Skeletal muscle satellite cell (primary cell): ENCODE measurements around the gene RAB11FIP4.

Source experiments
- H3K27me3 ChIP-seq: 2 replicates; pipeline ENCODE4 v1.7.0; 2013; ENCODE audit warnings: low read length; ENCODE audit not compliant: control insufficient read depth, insufficient read depth
- H3K36me3 ChIP-seq: 2 replicates; pipeline ENCODE4 v1.7.0; 2013; ENCODE audit warnings: mild to moderate bottlenecking, control low read depth, low read length; ENCODE audit not compliant: insufficient read depth
- H3K4me1 ChIP-seq: 2 replicates; pipeline ENCODE4 v1.7.0; 2013; ENCODE audit warnings: low read length; ENCODE audit not compliant: control insufficient read depth, insufficient read depth
- H3K4me2 ChIP-seq: 2 replicates; pipeline ENCODE4 v1.7.0; 2013; ENCODE audit warnings: mild to moderate bottlenecking, low read length
- H3K4me3 ChIP-seq: 2 replicates; pipeline ENCODE4 v1.7.0; 2013; ENCODE audit warnings: low read length
- H3K9ac ChIP-seq: 2 replicates; pipeline ENCODE4 v1.7.0; 2013; ENCODE audit warnings: mild to moderate bottlenecking, low read depth, low read length, moderate library complexity
- H3K9me3 ChIP-seq: replicated peaks from 2 replicates; pipeline ENCODE4 v1.7.0; 2013; ENCODE audit warnings: mild to moderate bottlenecking, control low read depth, low read length

Gene RAB11FIP4

DNA sequence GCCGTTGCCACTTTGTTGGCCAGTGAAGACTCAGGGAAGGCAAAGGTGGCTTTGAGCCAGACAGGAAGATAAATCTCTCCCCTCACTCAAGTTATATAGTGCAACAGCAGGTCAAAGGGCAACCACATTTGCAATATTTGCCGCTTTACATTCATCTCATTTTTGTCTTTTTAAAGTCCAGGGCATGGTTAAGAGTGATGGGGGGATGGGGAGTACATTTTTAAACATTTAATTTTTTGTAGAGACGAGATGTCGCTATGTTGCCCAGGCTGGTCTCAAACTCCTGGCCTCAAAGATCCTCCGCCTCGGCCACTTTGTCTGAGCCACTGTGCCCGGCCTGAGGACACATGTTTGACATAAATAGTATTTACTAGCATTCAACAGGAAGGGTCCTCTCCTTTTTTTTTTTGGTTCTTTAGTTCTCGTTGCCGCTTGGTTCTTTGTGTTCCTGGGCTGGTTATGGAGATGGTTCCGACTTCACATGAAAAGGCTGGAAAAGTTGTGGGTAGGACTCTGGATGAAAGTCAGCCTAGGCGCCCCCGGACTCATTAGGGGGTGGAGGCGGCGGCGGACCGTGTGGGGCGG is 95.7 kb downstream of the RAB11FIP4 start:
- peaks cover 78% of the 10 kb centered on the region for H3K27me3 ChIP-seq
- H3K9me3 ChIP-seq: no peaks in the 10 kb centered on the region
- H3K4me2 ChIP-seq: peak overlapping the region; percentile 83
- H3K4me3 ChIP-seq: peak overlapping the region; percentile 57
- no peaks in the 10 kb centered on the region for H3K36me3 ChIP-seq
- no peak overlapping the region for H3K9ac ChIP-seq
- H3K4me1 ChIP-seq: peaks cover 4% of the 10 kb centered on the region

DNA sequence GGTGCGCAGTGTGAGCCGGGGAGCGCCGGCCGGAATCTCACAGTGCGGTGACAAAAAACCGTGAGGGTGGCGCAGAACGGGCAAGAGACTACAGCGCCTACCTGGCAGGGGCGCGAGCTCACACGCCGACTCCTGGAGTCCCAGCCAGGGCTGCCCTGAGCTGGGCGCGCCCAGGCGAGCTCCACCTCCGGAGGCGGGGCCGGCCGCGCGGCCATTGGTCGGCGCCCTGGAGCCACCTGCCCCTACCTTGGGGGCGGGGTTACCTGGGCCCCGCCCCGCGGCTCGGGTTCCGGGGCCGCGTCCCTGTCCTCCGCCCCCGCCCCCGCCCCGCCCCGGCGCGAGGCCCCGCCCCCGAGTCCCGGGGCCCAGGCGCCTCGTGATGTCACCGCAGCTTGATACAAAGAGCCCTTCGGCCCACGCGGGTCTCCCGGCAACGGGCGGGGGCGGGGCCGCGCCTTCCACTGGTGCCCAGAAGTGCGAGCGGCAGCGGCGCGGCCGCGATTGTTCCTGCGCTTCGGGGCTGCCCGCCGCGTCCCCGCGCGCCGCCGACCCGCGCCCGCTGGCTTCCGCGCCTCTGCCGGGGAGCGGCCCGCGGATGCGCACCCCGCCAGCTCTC is 96.3 kb downstream of the RAB11FIP4 start:
- Histone ChIP-seq H3K9ac (no peak overlapping the region), H3K4me2 (peak overlapping the region; percentile 83), H3K9me3 (no peaks in the 10 kb centered on the region), H3K36me3 (no peaks in the 10 kb centered on the region), H3K4me3 (peak overlapping the region; percentile 60), H3K27me3 (peaks cover 81% of the 10 kb centered on the region), H3K4me1 (peaks cover 4% of the 10 kb centered on the region)

DNA sequence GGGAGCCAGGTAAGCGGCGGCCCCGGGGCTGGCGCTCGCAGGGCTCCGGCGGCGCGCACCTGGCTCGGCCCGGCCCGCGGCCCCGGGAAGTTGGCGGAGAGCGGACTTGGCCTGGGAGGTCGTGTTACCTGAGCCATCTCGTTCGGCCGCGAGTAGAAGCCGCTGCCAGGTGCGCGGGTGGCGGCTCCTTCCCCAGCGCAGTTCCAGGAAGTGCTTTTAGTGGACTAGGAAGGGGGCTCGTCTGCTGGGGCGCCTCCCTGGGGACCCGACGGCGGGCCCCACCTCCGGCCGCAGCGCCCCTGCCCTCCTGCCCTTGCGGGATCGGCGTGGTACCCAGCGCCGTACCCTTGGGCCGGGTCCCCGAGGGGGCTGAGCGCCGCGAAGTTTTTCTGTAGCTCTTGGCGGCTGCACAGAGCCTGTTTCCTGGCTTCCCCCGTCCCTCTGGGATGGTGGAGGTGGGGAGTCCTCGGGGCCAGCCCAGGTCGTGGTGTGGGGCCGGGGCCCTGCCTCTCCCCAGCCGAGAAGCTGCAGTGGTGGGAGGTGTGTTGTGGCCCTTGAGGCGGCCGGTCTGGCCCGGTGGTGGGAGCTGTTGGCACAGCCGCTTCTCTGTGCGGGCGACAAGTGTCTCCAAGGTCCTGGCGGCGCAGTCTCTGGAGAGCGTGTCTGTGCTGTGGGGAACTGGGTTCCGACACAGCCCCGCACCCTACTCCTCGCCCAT is 96.9 kb downstream of the RAB11FIP4 start:
- Histone ChIP-seq H3K4me1 (peaks cover 4% of the 10 kb centered on the region), H3K9ac (no peak overlapping the region), H3K27me3 (peaks cover 81% of the 10 kb centered on the region), H3K4me2 (peak overlapping the region; percentile 83), H3K36me3 (no peaks in the 10 kb centered on the region), H3K9me3 (no peaks in the 10 kb centered on the region), H3K4me3 (peak overlapping the region; percentile 60)

DNA sequence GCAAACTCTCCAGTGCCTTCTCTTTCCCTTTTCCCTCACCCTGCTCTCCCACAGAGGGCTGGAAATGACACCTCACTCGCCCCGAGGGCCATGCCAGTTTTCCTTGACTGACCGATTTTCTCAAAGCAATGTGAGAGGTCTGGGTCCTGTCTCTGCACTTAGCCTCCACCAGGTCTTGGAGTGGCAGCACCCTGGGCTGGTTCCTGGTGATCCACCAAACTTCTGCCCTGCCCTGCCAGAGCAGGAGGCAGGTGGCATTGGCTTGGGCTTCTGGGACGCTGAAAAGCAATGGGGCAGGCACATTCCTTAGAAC is 97.5 kb downstream of the RAB11FIP4 start:
- H3K4me3 ChIP-seq: no peak overlapping the region
- H3K4me1 ChIP-seq: peaks cover 4% of the 10 kb centered on the region
- H3K36me3 ChIP-seq: no peaks in the 10 kb centered on the region
- no peak overlapping the region for H3K9ac ChIP-seq
- no peak overlapping the region for H3K4me2 ChIP-seq
- H3K27me3 ChIP-seq: peaks cover 77% of the 10 kb centered on the region
- no peaks in the 10 kb centered on the region for H3K9me3 ChIP-seq

DNA sequence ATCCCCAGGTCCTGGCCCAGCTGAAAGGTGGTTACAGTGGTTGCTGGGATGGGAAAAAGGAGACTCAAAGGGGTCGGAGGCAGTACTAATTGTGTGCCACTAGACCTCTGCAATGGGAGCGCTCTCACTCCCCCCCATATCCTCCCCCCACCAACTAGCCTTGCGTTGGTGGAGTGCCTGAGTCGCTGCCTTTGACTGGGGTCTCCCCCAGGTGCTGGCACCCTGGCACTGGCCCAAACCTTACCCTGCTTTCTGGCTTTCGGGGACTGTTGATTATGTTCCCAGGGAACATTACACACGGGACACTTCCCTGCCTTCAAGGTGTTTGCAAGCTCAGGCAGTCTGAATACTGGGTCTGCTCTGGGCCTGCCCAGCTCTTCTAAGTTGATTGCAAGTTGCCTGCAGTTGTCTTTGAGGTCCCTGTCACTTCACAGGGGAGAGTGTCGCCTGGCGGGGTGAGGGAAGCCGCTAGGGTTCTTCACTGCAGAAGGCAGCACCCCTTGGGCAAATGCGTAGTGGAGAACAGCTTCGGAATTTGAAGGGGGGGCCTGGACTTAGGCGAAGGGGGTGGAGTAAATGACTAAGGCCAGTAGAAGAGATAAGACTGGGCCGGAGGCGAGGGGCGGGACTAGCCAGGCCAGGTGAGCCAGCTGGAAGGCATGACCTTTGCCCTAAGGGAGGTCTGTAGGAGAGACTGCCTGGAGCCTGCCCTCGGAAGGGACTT is 98.0 kb downstream of the RAB11FIP4 start:
- peaks cover 4% of the 10 kb centered on the region for H3K4me1 ChIP-seq
- H3K4me3 ChIP-seq: no peak overlapping the region
- no peak overlapping the region for H3K4me2 ChIP-seq
- H3K9me3 ChIP-seq: no peaks in the 10 kb centered on the region
- peaks cover 81% of the 10 kb centered on the region for H3K27me3 ChIP-seq
- H3K9ac ChIP-seq: no peak overlapping the region
- no peaks in the 10 kb centered on the region for H3K36me3 ChIP-seq

DNA sequence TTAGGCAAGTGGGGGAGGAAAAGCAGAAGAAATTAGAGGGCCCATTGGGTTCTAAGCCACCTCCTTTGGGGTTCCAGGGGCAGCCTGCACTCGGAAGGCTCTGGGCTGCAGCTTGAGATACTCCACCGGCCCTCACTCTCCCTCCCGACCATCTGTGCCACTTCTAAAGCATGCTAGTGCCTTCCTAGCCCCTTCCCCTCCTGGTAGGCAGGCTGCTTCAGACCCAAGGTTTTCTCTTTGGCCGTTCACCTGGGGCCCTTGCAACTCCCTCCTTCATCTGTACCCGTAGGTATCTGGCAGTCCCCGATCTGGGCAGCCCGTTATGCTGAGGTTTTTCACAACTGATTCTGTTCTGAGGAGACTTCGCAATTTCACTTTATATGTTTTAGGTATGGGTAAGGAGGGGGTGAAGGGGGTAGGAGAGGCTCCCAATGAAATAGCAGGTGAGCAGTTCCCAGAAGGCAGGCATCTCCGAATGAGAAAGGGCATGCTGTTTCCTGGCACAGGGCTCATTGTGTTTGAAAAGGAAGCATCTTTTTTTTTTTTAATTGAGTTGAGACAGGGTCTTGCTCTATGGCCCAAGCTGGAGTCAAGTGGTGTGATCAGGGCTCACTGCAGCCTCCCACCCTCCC is 98.7 kb downstream of the RAB11FIP4 start:
- Histone ChIP-seq H3K4me3 (no peak overlapping the region), H3K4me1 (peaks cover 4% of the 10 kb centered on the region), H3K4me2 (no peak overlapping the region), H3K36me3 (no peaks in the 10 kb centered on the region), H3K9ac (no peak overlapping the region), H3K27me3 (peaks cover 78% of the 10 kb centered on the region), H3K9me3 (no peaks in the 10 kb centered on the region)

DNA sequence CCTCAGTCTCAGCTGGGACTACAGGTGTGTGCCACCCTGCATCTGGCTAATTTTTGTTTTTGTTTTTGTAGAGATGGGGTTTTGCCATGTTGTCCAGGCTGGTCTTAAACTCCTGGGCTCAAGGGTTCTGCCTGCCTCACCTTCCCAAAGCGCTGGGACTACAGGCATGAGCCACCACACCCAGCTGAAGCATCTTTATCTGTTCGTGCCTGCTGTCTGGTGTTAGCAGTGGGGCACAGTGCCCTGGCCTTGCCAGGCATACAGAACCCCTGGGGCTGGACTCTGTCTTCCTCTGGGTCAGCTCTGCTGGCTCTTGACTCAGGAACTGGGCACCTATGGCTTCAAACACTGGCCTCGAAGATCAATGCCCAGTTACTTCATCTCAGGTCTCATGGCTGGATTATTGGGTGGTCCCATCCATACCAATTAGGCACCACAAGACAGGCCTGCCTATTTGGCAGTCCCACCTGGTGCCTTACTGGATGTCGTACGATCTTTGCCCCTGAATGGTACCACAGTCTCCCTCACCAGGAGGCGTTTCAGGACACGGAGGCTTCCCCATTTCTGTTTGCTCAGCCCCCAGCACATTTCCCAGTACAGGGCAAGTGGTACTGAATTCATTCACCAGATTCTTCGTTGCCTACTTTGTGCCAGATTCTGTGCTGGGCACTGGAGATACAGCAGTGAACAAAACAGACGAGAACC is 99.3 kb downstream of the RAB11FIP4 start:
- H3K9me3 ChIP-seq: no peaks in the 10 kb centered on the region
- H3K4me3 ChIP-seq: no peak overlapping the region
- peaks cover 75% of the 10 kb centered on the region for H3K27me3 ChIP-seq
- no peaks in the 10 kb centered on the region for H3K36me3 ChIP-seq
- H3K9ac ChIP-seq: no peak overlapping the region
- H3K4me2 ChIP-seq: no peak overlapping the region
- peaks cover 4% of the 10 kb centered on the region for H3K4me1 ChIP-seq

DNA sequence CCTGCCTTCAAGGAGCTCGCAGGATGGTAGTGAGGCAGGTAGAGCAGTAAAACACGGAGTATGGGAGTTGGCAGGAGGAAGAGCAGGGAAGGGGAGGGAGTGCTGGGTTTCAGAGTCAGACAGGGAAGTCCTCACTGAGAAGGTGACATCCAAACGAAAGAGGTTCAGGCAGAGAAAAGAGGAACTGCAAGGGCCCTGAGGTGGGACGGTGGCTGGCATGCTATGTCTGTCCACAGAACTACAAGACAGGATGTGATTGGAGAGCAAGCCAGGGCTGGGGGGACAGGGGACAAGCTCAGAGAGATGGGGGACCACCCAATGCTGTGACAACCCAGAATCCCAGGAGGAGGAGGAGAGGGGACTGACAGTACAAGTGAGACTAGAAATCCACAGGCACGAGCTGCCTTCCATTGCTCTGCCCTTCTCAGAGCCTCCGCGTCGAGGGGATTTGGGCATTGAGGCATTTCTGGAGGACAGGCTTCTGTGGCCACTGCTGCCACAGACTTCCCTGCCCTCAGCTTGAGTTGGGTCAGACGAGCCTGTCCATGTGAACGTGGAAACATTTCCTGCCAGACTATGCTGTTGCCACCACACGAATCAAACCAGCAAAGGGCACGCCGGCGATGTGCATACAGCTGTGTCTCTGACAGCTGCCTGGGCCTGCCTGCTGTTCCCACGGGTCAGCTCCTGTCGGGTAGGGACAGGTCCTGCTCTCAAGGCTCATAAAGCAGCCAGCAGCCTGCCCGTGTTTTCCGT is 100.1 kb downstream of the RAB11FIP4 start:
- peaks cover 78% of the 10 kb centered on the region for H3K27me3 ChIP-seq
- H3K4me1 ChIP-seq: peaks cover 4% of the 10 kb centered on the region
- H3K4me2 ChIP-seq: no peak overlapping the region
- H3K9ac ChIP-seq: no peak overlapping the region
- H3K36me3 ChIP-seq: no peaks in the 10 kb centered on the region
- no peak overlapping the region for H3K4me3 ChIP-seq
- no peaks in the 10 kb centered on the region for H3K9me3 ChIP-seq

DNA sequence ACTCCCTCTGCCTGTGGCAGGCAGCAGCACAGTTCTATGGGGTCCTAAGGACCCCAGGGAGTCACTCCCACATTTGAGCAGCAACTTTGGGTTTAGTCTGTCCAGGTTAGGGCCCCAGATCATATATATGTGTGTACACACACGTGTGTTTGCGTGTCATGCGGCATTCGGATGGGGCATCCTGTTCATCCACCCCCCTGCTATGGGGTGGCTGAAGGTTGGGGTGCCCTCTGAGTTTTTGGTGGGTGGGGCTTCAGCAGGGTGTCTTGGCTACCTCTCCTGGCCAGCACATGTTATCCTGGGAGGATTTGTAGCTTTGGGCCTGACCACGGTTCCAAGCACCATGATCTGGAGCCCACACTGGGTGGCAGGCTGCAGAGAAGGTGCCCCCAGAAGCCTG is 100.7 kb downstream of the RAB11FIP4 start:
- no peaks in the 10 kb centered on the region for H3K36me3 ChIP-seq
- no peak overlapping the region for H3K4me2 ChIP-seq
- no peak overlapping the region for H3K4me3 ChIP-seq
- H3K27me3 ChIP-seq: peaks cover 77% of the 10 kb centered on the region
- H3K9me3 ChIP-seq: no peaks in the 10 kb centered on the region
- H3K9ac ChIP-seq: no peak overlapping the region
- peaks cover 4% of the 10 kb centered on the region for H3K4me1 ChIP-seq

DNA sequence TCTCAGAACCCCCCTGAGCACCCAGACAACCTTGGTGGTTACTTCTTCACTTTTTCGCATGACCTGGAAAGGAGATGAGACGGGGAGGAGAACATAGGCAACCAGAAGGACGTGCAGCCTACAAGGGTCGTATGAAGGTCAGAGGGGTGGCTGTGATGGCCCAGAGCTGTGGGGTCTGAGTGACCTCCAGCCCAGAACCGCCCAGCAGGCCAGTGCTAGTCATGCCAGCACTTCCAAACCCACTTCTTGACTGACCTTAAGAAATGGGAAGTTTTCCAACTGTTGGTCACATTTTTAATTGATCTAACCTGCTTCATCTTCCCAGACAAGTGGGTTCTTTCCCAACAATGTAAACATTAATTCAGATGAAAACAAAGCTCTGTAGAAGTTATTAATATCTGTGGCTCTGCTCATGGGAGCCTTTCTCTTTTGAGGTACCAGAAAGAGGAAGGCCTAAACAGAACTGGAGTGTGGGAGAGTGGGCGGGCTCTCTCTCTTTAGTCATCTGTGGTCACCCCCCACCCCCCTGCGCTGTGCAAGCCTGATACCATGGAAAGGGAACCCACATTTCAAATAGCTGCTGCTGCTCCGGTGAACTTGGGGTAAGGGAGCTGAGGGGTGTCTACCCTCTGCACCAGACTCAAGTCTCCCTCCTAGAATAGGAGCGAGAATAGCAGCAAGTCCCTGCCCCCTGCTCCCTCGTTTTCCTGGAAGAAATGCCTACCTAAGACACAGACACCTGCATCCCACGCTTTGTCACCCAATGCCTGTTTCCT is 101.6 kb downstream of the RAB11FIP4 start:
- no peak overlapping the region for H3K4me2 ChIP-seq
- H3K4me3 ChIP-seq: no peak overlapping the region
- H3K4me1 ChIP-seq: peaks cover 3% of the 10 kb centered on the region
- no peak overlapping the region for H3K9ac ChIP-seq
- no peaks in the 10 kb centered on the region for H3K36me3 ChIP-seq
- H3K27me3 ChIP-seq: peaks cover 81% of the 10 kb centered on the region
- no peaks in the 10 kb centered on the region for H3K9me3 ChIP-seq
